Trophoblast cell (in vitro differentiated cells and primary cell): ENCODE data around the gene DLEC1.
A peak's percentile ranks its signal among the peaks of the same experiment; 100 is the strongest.

Experiments used
- DNase-seq, 2 donors: peaks; one replicate each; pipeline ENCODE4 v3.0.0-alpha.2; 2016
- H2AFZ ChIP-seq: 2 replicates; pipeline ENCODE4 v1.6.1; 2013; ENCODE audit warnings: low read length, moderate library complexity, mild to moderate bottlenecking; ENCODE audit not compliant: insufficient read depth, poor library complexity
- H2AK5ac ChIP-seq: 2 replicates; pipeline ENCODE4 v1.6.1; 2013; ENCODE audit warnings: mild to moderate bottlenecking, low read length
- H2BK120ac ChIP-seq: 2 replicates; pipeline ENCODE4 v1.6.1; 2013; ENCODE audit warnings: low read length, mild to moderate bottlenecking, moderate library complexity; ENCODE audit not compliant: insufficient read depth, poor library complexity
- H2BK12ac ChIP-seq: 2 replicates; pipeline ENCODE4 v1.6.1; 2013; ENCODE audit warnings: mild to moderate bottlenecking, low read length, moderate library complexity
- H2BK5ac ChIP-seq: 2 replicates; pipeline ENCODE4 v1.6.1; 2013; ENCODE audit warnings: low read length, low read depth, moderate library complexity, mild to moderate bottlenecking; ENCODE audit not compliant: poor library complexity
- H3K14ac ChIP-seq: 2 replicates; pipeline ENCODE4 v1.6.1; 2013; ENCODE audit warnings: mild to moderate bottlenecking, low read length
- H3K18ac ChIP-seq: 2 replicates; pipeline ENCODE4 v1.6.1; 2013; ENCODE audit warnings: mild to moderate bottlenecking, low read length
- H3K23ac ChIP-seq: 2 replicates; pipeline ENCODE4 v1.6.1; 2013; ENCODE audit warnings: low read length
- H3K27ac ChIP-seq: 2 replicates; pipeline ENCODE4 v1.5.1; 2013; ENCODE audit warnings: low read depth, mild to moderate bottlenecking, inconsistent platforms, low read length, moderate library complexity
- H3K27me3 ChIP-seq: 2 replicates; pipeline ENCODE4 v1.6.1; 2013; ENCODE audit warnings: inconsistent platforms, mild to moderate bottlenecking, low read length, moderate library complexity; ENCODE audit not compliant: insufficient read depth
- H3K36me3 ChIP-seq, 2 experiments: 1 replicate in 1 of 2; 2 replicates in 1 of 2; pipeline ENCODE4 v1.6.1; 2013; ENCODE audit warnings: low read length in 2 of 2, mild to moderate bottlenecking in 2 of 2, moderate library complexity in 1 of 2; ENCODE audit not compliant: insufficient read depth in 2 of 2, control insufficient read depth in 1 of 2
- H3K4ac ChIP-seq: 2 replicates; pipeline ENCODE4 v1.6.1; 2013; ENCODE audit warnings: low read depth, mild to moderate bottlenecking, low read length, moderate library complexity
- H3K4me1 ChIP-seq, 2 experiments: 1 replicate in 1 of 2; 2 replicates in 1 of 2; pipeline ENCODE4 v1.6.1; 2013; ENCODE audit warnings: low read length in 2 of 2, mild to moderate bottlenecking in 2 of 2, moderate library complexity in 1 of 2; ENCODE audit not compliant: insufficient read depth in 2 of 2, control insufficient read depth in 1 of 2
- H3K4me2 ChIP-seq: 2 replicates; pipeline ENCODE4 v1.6.1; 2013; ENCODE audit warnings: inconsistent platforms, mild to moderate bottlenecking, low read length, moderate library complexity
- H3K4me3 ChIP-seq: 2 replicates; pipeline ENCODE4 v1.5.1; 2013; ENCODE audit warnings: mild to moderate bottlenecking, low read depth, low read length, inconsistent platforms
- H3K79me1 ChIP-seq: one replicate; pipeline ENCODE4 v1.6.1; 2013; ENCODE audit warnings: low read length
- H3K79me2 ChIP-seq: 2 replicates; pipeline ENCODE4 v1.6.1; 2013; ENCODE audit warnings: low read length, mild to moderate bottlenecking; ENCODE audit not compliant: control insufficient read depth, insufficient read depth, poor library complexity
- H3K9ac ChIP-seq: 2 replicates; pipeline ENCODE4 v1.6.1; 2013; ENCODE audit warnings: mild to moderate bottlenecking, low read length
- H3K9me3 ChIP-seq: 2 replicates; pipeline ENCODE4 v1.6.1; 2013; ENCODE audit warnings: low read depth, mild to moderate bottlenecking, control low read depth, inconsistent platforms, low read length; ENCODE audit not compliant: insufficient read depth
- H4K12ac ChIP-seq: 2 replicates; pipeline ENCODE4 v1.6.1; 2013; ENCODE audit warnings: low read depth, mild to moderate bottlenecking, low read length, moderate library complexity
- H4K8ac ChIP-seq: 2 replicates; pipeline ENCODE4 v1.6.1; 2013; ENCODE audit warnings: low read depth, mild to moderate bottlenecking, low read length, moderate library complexity
- H4K91ac ChIP-seq: one replicate; pipeline ENCODE4 v1.6.1; 2013; ENCODE audit warnings: low read depth, mild to moderate bottlenecking, low read length, moderate library complexity
- WGBS: extraction: QIAGEN DNeasy Blood & Tissue Kit; methylation state at CpG from one replicate; pipeline ENCODE4 v1.1.7; 2013; ENCODE audit warnings: missing lambda C conversion rate; ENCODE audit not compliant: insufficient read length, insufficient coverage; ENCODE audit errors: extremely low coverage; 5-methylcytosine and 5-hydroxymethylcytosine counted together

The DLEC1 gene

GRCh38 chr3:38149708-38150107, 110.7 kb downstream of the DLEC1 start:
- Histone ChIP-seq H3K4ac (no peak overlapping the region), H3K27me3 (no peaks in the 10 kb centered on the region), H4K8ac (no peak overlapping the region), H2AK5ac (no peak overlapping the region), H3K79me2 (no peaks in the 10 kb centered on the region), H3K9me3 (peaks cover 2% of the 10 kb centered on the region), H3K4me3 (no peak overlapping the region), H3K4me1 (peaks cover under 1 to 13% of the 10 kb centered on the region in 2 experiments), H2BK5ac (no peak overlapping the region), H4K91ac (no peak overlapping the region), H3K4me2 (no peak overlapping the region), H4K12ac (no peak overlapping the region), H2AFZ (no peak overlapping the region), H3K14ac (no peak overlapping the region), H3K36me3 (no peaks in the 10 kb centered on the region), H3K18ac (no peak overlapping the region), H3K23ac (no peak overlapping the region), H2BK12ac (no peak overlapping the region), H3K9ac (no peak overlapping the region), H3K27ac (no peak overlapping the region), H3K79me1 (peaks cover 1% of the 10 kb centered on the region), H2BK120ac (no peak overlapping the region)
- DNase-seq, result no peak
- WGBS, result no CpG with 5 or more reads among the region's 3 CpGs

DNA sequence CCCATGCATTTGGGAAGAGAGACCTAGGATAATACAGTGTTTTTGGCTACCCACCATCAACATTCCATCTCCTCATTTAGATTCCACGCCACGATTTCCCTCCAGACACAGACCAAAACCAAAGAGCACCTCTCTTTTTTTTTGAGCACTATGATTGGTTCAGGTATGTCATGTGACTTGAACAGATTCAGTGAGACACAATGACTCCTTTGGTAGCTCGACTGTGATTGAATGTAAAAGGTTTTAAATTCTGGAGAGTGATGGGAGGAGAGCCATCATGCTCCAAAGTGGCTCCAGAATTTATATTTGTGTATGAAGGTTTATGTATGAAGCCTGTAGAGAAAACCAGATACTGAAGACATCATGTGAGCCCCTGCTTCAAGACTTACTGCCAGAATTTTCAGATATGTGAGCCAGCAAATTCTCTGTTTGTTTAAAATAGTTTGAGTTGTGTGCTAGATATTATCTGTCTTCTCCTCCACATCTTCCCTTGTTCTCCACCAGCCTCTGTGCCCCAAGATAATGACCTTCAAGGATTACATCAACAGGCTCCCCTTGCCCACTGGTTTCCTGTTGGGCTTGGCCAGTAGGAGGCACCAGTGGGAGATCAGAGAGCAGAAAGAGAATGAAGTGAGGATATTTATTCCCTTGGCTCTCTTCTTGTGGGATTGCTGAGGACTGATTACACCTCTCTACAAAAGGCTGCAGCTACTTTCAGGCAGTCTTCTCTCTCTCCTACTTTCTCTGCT, 111.9 kb downstream of the DLEC1 start:
- no peak overlapping the region for H3K4me3 ChIP-seq
- H3K27ac ChIP-seq, result no peak overlapping the region
- H4K91ac ChIP-seq, result no peak overlapping the region
- no peak overlapping the region for H4K8ac ChIP-seq
- no peak overlapping the region for H4K12ac ChIP-seq
- H2AFZ ChIP-seq, result no peak overlapping the region
- H3K79me2 ChIP-seq, result no peaks in the 10 kb centered on the region
- H2BK12ac ChIP-seq, result no peak overlapping the region
- H3K36me3 ChIP-seq, result no peaks in the 10 kb centered on the region
- peaks cover 3 to 16% of the 10 kb centered on the region in 2 experiments for H3K4me1 ChIP-seq
- H3K9me3 ChIP-seq, result peaks cover 2% of the 10 kb centered on the region
- H3K4me2 ChIP-seq, result no peak overlapping the region
- no peaks in the 10 kb centered on the region for H3K27me3 ChIP-seq
- H3K18ac ChIP-seq, result no peak overlapping the region
- peaks cover 3% of the 10 kb centered on the region for H3K79me1 ChIP-seq
- H3K14ac ChIP-seq, result no peak overlapping the region
- WGBS, result no CpG with 5 or more reads among the region's 3 CpGs
- H2AK5ac ChIP-seq, result no peak overlapping the region
- H3K4ac ChIP-seq, result no peak overlapping the region
- H2BK5ac ChIP-seq, result no peak overlapping the region
- no peak overlapping the region for H3K23ac ChIP-seq
- H2BK120ac ChIP-seq, result no peak overlapping the region
- DNase-seq, result no peak
- H3K9ac ChIP-seq, result no peak overlapping the region

DNA sequence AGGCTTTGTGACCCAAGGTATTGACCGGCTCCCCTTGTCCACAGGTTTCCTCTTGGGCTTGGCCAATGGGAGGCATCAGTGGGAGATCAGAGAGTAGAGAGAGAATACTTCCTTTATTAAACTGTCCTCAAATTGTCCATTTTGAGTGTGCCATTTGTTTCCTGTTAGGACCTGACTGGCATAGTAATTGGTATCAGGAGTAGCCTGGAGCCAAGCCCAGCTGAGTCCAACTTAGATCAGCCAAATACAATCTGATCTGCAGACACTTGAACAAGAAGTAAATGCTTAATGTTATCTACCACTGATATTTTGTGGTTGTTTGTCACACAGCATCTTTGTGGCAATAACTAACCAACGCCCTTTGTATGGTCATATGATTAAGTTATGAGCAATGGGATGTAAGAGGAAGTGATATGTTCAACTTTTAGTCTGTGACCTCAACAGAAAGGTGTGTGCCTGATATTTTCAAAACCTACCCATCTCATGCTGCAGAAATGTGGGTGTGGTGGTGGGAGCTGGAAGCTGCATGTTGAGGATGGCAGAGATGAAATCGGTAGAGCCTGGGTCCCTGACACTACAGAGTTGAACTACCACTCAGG, 112.8 kb downstream of the DLEC1 start:
- Histone ChIP-seq H3K18ac (no peak overlapping the region), H3K4me2 (no peak overlapping the region), H3K4ac (no peak overlapping the region), H3K79me1 (peaks cover 3% of the 10 kb centered on the region), H2AFZ (no peak overlapping the region), H2AK5ac (no peak overlapping the region), H4K8ac (no peak overlapping the region), H4K12ac (no peak overlapping the region), H3K4me1 (peaks cover 3 to 16% of the 10 kb centered on the region in 2 experiments), H3K27ac (no peak overlapping the region), H3K14ac (no peak overlapping the region), H3K36me3 (no peaks in the 10 kb centered on the region), H3K27me3 (no peaks in the 10 kb centered on the region), H3K9ac (no peak overlapping the region), H3K4me3 (no peak overlapping the region), H3K9me3 (no peaks in the 10 kb centered on the region), H2BK12ac (no peak overlapping the region), H2BK5ac (no peak overlapping the region), H4K91ac (no peak overlapping the region), H3K79me2 (no peaks in the 10 kb centered on the region), H2BK120ac (no peak overlapping the region), H3K23ac (no peak overlapping the region)
- DNase-seq, result peak; percentile 56 to 81
- no CpG with 5 or more reads among the region's 3 CpGs for WGBS

DNA sequence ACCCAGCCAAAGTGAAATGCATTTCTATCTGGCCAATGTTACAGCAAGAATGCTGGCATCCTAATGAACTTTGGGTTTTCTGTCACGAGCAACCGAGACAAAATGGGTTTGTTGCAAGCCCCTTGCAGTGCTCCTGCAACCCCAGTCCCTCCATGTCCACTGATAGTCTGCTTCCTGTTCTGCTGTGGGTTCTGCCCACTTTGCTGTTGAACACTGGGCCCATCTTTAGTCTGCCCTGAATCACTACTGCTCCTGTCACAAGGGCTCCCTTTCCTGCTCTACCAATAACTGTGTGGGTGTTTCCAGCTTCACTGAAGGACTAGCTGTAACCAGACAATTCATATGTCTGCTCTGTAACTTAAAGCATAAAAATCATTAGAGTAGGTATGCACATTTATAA, 113.6 kb downstream of the DLEC1 start:
- H2AK5ac ChIP-seq, result no peak overlapping the region
- WGBS, result no CpG with 5 or more reads among the region's 2 CpGs
- H3K27ac ChIP-seq, result no peak overlapping the region

More for the DNA sequence above, 113.6 kb downstream of the DLEC1 start:
- Histone ChIP-seq H3K79me2 (no peaks in the 10 kb centered on the region), H2BK120ac (peak overlapping the region; percentile 63), H2BK12ac (no peak overlapping the region), H2BK5ac (no peak overlapping the region), H3K9ac (no peak overlapping the region), H3K79me1 (peaks cover 3% of the 10 kb centered on the region), H3K4me3 (no peak overlapping the region), H3K4me1 (peaks cover 3 to 16% of the 10 kb centered on the region in 2 experiments), H3K18ac (no peak overlapping the region), H3K23ac (no peak overlapping the region), H3K27me3 (no peaks in the 10 kb centered on the region), H3K9me3 (no peaks in the 10 kb centered on the region), H4K12ac (no peak overlapping the region), H4K8ac (no peak overlapping the region), H4K91ac (no peak overlapping the region), H2AFZ (no peak overlapping the region), H3K36me3 (no peaks in the 10 kb centered on the region), H3K4ac (no peak overlapping the region), H3K14ac (no peak overlapping the region), H3K4me2 (no peak overlapping the region)
- no peak for DNase-seq
